GM23338 (cell line): ENCODE results near the gene GNAT2. TPM values are rescaled to one million over a fixed set of nuclear protein-coding genes. Genes with fewer than 3 reads are reported as not detected.
A peak's percentile ranks its signal among the peaks of the same experiment; 100 is the strongest.

ENCODE experiments used
- ATAC-seq: fragments of 200-7000 bp; cut with Tn5 transposase; 3 replicates; pipeline ENCODE4 v1.9.1; 2020
- DNase-seq: peaks from one replicate; pipeline ENCODE4 v3.0.0-alpha.2; 2015; ENCODE audit warnings: low spot score
- H2AFZ ChIP-seq: fragments of 200-600 bp; sonication (generic); 2 replicates; pipeline ENCODE4 v1.8.0; 2016; ENCODE audit warnings: antibody characterized with exemption, mild to moderate bottlenecking, moderate library complexity
- H3F3A ChIP-seq: fragments of 200-600 bp; sonication (generic); replicated peaks from 2 replicates; pipeline ENCODE4 v1.8.0; 2017; ENCODE audit warnings: antibody characterized with exemption, mixed run types, low read depth
- H3K27ac ChIP-seq: fragments of 200-600 bp; sonication (generic); 2 replicates; pipeline ENCODE4 v1.6.1; 2016; ENCODE audit warnings: low read depth
- H3K27me3 ChIP-seq: fragments of 200-600 bp; sonication (generic); 2 replicates; pipeline ENCODE4 v1.8.0; 2016; ENCODE audit warnings: mild to moderate bottlenecking, mixed run types, moderate library complexity; ENCODE audit not compliant: insufficient read depth
- H3K36me3 ChIP-seq: fragments of 200-600 bp; sonication (generic); 2 replicates; pipeline ENCODE4 v1.8.0; 2016; ENCODE audit warnings: mild to moderate bottlenecking; ENCODE audit not compliant: insufficient read depth
- H3K4me1 ChIP-seq: fragments of 200-600 bp; sonication (generic); 2 replicates; pipeline ENCODE4 v1.8.0; 2016; ENCODE audit warnings: mild to moderate bottlenecking, moderate library complexity; ENCODE audit not compliant: insufficient read depth
- H3K4me2 ChIP-seq: fragments of 200-600 bp; sonication (generic); 2 replicates; pipeline ENCODE4 v1.7.1; 2017; ENCODE audit warnings: mixed run types
- H3K4me3 ChIP-seq: fragments of 200-600 bp; sonication (generic); 2 replicates; pipeline ENCODE4 v1.6.1; 2016; ENCODE audit warnings: mixed run types
- H3K79me2 ChIP-seq: fragments of 200-600 bp; sonication (generic); replicated peaks from 2 replicates; pipeline ENCODE4 v1.8.0; 2017; ENCODE audit warnings: mild to moderate bottlenecking; ENCODE audit not compliant: insufficient read depth
- H3K9me2 ChIP-seq: fragments of 200-600 bp; sonication (generic); 2 replicates; pipeline ENCODE4 v1.8.0; 2017; ENCODE audit not compliant: insufficient read depth
- H4K20me1 ChIP-seq: fragments of 200-600 bp; sonication (generic); replicated peaks from 2 replicates; pipeline ENCODE4 v1.8.0; 2017; ENCODE audit warnings: mild to moderate bottlenecking; ENCODE audit not compliant: insufficient read depth
- H3K27ac Mint-ChIP-seq: 2 replicates; pipeline ENCODE4 v1.8.0; 2020; ENCODE audit warnings: inconsistent platforms, mild to moderate bottlenecking, moderate library complexity, mixed read lengths
- H3K27me3 Mint-ChIP-seq: 3 replicates; pipeline ENCODE4 v1.8.0; 2022; ENCODE audit warnings: low read depth, mild to moderate bottlenecking, moderate library complexity, mixed read lengths, inconsistent platforms; ENCODE audit not compliant: insufficient read depth, poor library complexity
- H3K36me3 Mint-ChIP-seq: 3 replicates; pipeline ENCODE4 v1.8.0; 2021; ENCODE audit warnings: low read depth, mild to moderate bottlenecking, inconsistent platforms, moderate library complexity, mixed read lengths
- H3K4me1 Mint-ChIP-seq: 3 replicates; pipeline ENCODE4 v1.8.0; 2020; ENCODE audit warnings: mild to moderate bottlenecking, inconsistent platforms, mixed read lengths
- H3K4me3 Mint-ChIP-seq: 3 replicates; pipeline ENCODE4 v1.8.0; 2021; ENCODE audit warnings: moderate library complexity, mild to moderate bottlenecking, inconsistent platforms, mixed read lengths
- H3K9me3 Mint-ChIP-seq: 3 replicates; pipeline ENCODE4 v1.8.0; 2020; ENCODE audit warnings: moderate library complexity, mild to moderate bottlenecking, inconsistent platforms, mixed read lengths
- CTCF ChIP-seq, 2 experiments: fragments of 200-600 bp in 1 of 2; sonication (generic) in 1 of 2; conservative IDR thresholded peaks; 2 replicates each; pipeline versions ENCODE4 v1.5.1 to v1.6.1; 2016 to 2017; ENCODE audit warnings: antibody characterized with exemption in 2 of 2, low read depth in 2 of 2, mild to moderate bottlenecking in 2 of 2, moderate library complexity in 1 of 2
- ETS1 ChIP-seq: IDR thresholded peaks from 2 replicates; pipeline ENCODE4 v1.6.1; 2016; ENCODE audit warnings: antibody characterized with exemption
- JUNB ChIP-seq: IDR thresholded peaks from one replicate; pipeline ENCODE4 v1.6.1; 2016; ENCODE audit warnings: antibody characterized with exemption; ENCODE audit not compliant: unreplicated experiment
- NANOG ChIP-seq: IDR thresholded peaks from 2 replicates; pipeline ENCODE4 v1.6.1; 2016; ENCODE audit warnings: antibody characterized with exemption, borderline replicate concordance
- ZNF114 ChIP-seq: fragments of 250-450 bp; sonication (Bioruptor Pico); IDR thresholded peaks from 2 replicates; pipeline ENCODE4 v1.5.0; 2020; ENCODE audit warnings: mild to moderate bottlenecking, moderate library complexity
- ZNF331 ChIP-seq: fragments of 250-450 bp; sonication (Bioruptor Pico); IDR thresholded peaks from 2 replicates; pipeline ENCODE4 v1.5.0; 2020; ENCODE audit warnings: low read depth, mild to moderate bottlenecking, moderate library complexity
- polyA plus RNA-seq: library from polyadenylated mRNA; unstranded; fragments of >200 nt; fragmentation: Nextera tagmentation; extraction: Ambion mirVana; gene quantifications from 2 replicates; pipeline ENCODE4 v1.2.1, GENCODE V29; 2016
- total RNA-seq: library from RNA; depleted of rRNA; stranded (reverse); fragments of >200 nt; shearing (Covaris generic); gene quantifications from 2 replicates; pipeline ENCODE4 v1.2.3, GENCODE V29; 2014

GNAT2 gene
- total and polyA plus RNA-seq, 2 experiments from 2014 or later: 0.21 TPM; not detected in 1

GRCh38 chr1:109641078-109641740, 21.8 kb upstream of the GNAT2 start:
- Mint-ChIP-seq H3K27ac (no peak overlapping the region; the same call in 1 of the 2 replicates), H3K27me3 (peaks cover 17% of the 10 kb centered on the region), H3K4me1 (peaks cover 8% of the 10 kb centered on the region), H3K4me3 (no peak overlapping the region), H3K9me3 (no peaks in the 10 kb centered on the region), H3K36me3 (no peaks in the 10 kb centered on the region)
- DNase-seq: no peak
- Histone ChIP-seq H3K79me2 (no peaks in the 10 kb centered on the region), H3K4me3 (no peak overlapping the region), H3K27ac (no peak overlapping the region), H4K20me1 (no peaks in the 10 kb centered on the region; the same call in 1 of the 2 replicates), H3K27me3 (no peaks in the 10 kb centered on the region), H3K4me1 (peaks cover 6% of the 10 kb centered on the region), H3K9me2 (no peaks in the 10 kb centered on the region), H3F3A (0 out of 2 replicates have a peak, but pooled peaks cover 8% of the 10 kb centered on the region), H3K4me2 (no peak overlapping the region), H2AFZ (no peak overlapping the region), H3K36me3 (no peaks in the 10 kb centered on the region)
- TF ChIP-seq ETS1 (no peak), ZNF331 (CRISPR knock-in tag) (no peak), CTCF (conservative IDR thresholded peaks at IDR 0.05; ENCODE audit: low read depth in 2 of 2) (no peak)
- no peak for ATAC-seq

- Mint-ChIP-seq H3K4me3 (no peak overlapping the region), H3K27ac (no peak overlapping the region), H3K9me3 (no peaks in the 10 kb centered on the region), H3K36me3 (no peaks in the 10 kb centered on the region), H3K4me1 (peaks cover 17% of the 10 kb centered on the region), H3K27me3 (peaks cover 17% of the 10 kb centered on the region)
- peaks cover 10% of the 10 kb centered on the region for H3K4me1 ChIP-seq
- TF ChIP-seq CTCF (conservative IDR thresholded peaks at IDR 0.05; ENCODE audit: low read depth in 2 of 2) (peak; percentile 86 to 94), JUNB (no peak), NANOG (no peak), ZNF114 (CRISPR knock-in tag) (no peak)
- H3K27ac ChIP-seq: no peak overlapping the region
- ATAC-seq (peak; percentile 59), DNase-seq (peak; percentile 89)
- no peak overlapping the region for H3K4me2 ChIP-seq
- 0 out of 2 replicates have a peak, but pooled peaks cover 8% of the 10 kb centered on the region for H3F3A ChIP-seq
- H4K20me1 ChIP-seq: no peaks in the 10 kb centered on the region; the same call in 1 of the 2 replicates
- H3K79me2 ChIP-seq: no peaks in the 10 kb centered on the region
- no peaks in the 10 kb centered on the region for H3K36me3 ChIP-seq
- H3K27me3 ChIP-seq: no peaks in the 10 kb centered on the region
- peak overlapping the region; percentile 86 for H2AFZ ChIP-seq
- H3K9me2 ChIP-seq: no peaks in the 10 kb centered on the region
- no peak overlapping the region for H3K4me3 ChIP-seq
Observed at GRCh38 chr1:109640285-109640865, 21.0 kb upstream of the GNAT2 start.
